H1 (cell line): ENCODE results near the gene MYOM3. TPM values are rescaled to one million over a fixed set of nuclear protein-coding genes. Genes with fewer than 3 reads are reported as not detected.

ENCODE experiments used
- CTCF ChIA-PET: fragments of 300-600 bp; sonication (Branson Sonifier 250); formaldehyde crosslinking; loops from one replicate; lab custom pipeline; 2021; ENCODE audit not compliant: partially characterized antibody; lab: Charles Lee
- POLR2A ChIA-PET: fragments of 300-600 bp; sonication (Branson Sonifier 250); formaldehyde crosslinking; loops from one replicate; lab custom pipeline; 2021; ENCODE audit warnings: inconsistent platforms; ENCODE audit not compliant: partially characterized antibody; lab: Charles Lee
- DNase-seq, 2 experiments: peaks; one replicate each; pipeline versions ENCODE4 v3.0.0 to v3.0.0-alpha.2; 2010 to 2022; ENCODE audit warnings: low spot score in 2 of 2, low read depth in 1 of 2, mixed read lengths in 1 of 2
- FAIRE-seq: peaks from 2 replicates; lab custom pipeline; 2011; peaks lifted over from hg19 to GRCh38; lab: Jason Lieb, UNC
- H2AFZ ChIP-seq: 2 replicates; pipeline ENCODE4 v1.8.1; 2012; ENCODE audit warnings: low read length, inconsistent platforms
- H2AK5ac ChIP-seq: 2 replicates; pipeline ENCODE4 v1.6.1; 2013; ENCODE audit warnings: low read depth, low read length
- H2BK120ac ChIP-seq: replicated peaks from 2 replicates; pipeline ENCODE3; 2013; ENCODE audit warnings: low read depth, low read length, inconsistent platforms
- H2BK12ac ChIP-seq: 2 replicates; pipeline ENCODE4 v1.6.1; 2013; ENCODE audit warnings: low read depth, low read length
- H2BK15ac ChIP-seq: 2 replicates; pipeline ENCODE4 v1.6.1; 2013; ENCODE audit warnings: low read length
- H2BK20ac ChIP-seq: 2 replicates; pipeline ENCODE4 v1.6.1; 2013; ENCODE audit warnings: low read length
- H2BK5ac ChIP-seq: 2 replicates; pipeline ENCODE4 v1.6.1; 2013; ENCODE audit warnings: low read depth, low read length
- H3K14ac ChIP-seq: 2 replicates; pipeline ENCODE4 v1.6.1; 2013; ENCODE audit warnings: inconsistent platforms; ENCODE audit not compliant: insufficient read length
- H3K18ac ChIP-seq: 2 replicates; pipeline ENCODE4 v1.6.1; 2013; ENCODE audit warnings: low read length; ENCODE audit errors: extremely low read depth
- H3K23ac ChIP-seq: 2 replicates; pipeline ENCODE4 v1.6.1; 2013; ENCODE audit warnings: inconsistent platforms; ENCODE audit not compliant: insufficient read length
- H3K23me2 ChIP-seq: 2 replicates; pipeline ENCODE4 v1.6.1; 2013; ENCODE audit warnings: low read depth, low read length
- H3K27ac ChIP-seq: 2 replicates; pipeline ENCODE4 v1.6.1; 2011; ENCODE audit warnings: low read depth, low read length, inconsistent platforms
- H3K27me3 ChIP-seq, 4 experiments: replicated peaks in 1 of 4; 1 replicate in 1 of 4; 2 replicates in 3 of 4; pipeline versions ENCODE4 v1.6.1 to v1.8.1; 2011 to 2013; ENCODE audit warnings: low read length in 3 of 4, mild to moderate bottlenecking in 3 of 4, inconsistent platforms in 2 of 4, mixed read lengths in 2 of 4, moderate library complexity in 1 of 4; ENCODE audit not compliant: control insufficient read depth in 3 of 4, insufficient read depth in 3 of 4; ENCODE audit errors: extremely low read depth in 1 of 4
- H3K36me3 ChIP-seq, 4 experiments: 2 replicates each; pipeline versions ENCODE4 v1.6.1 to v1.8.1; 2011 to 2013; ENCODE audit warnings: mild to moderate bottlenecking in 4 of 4, low read length in 3 of 4, moderate library complexity in 2 of 4, control low read depth in 1 of 4, inconsistent platforms in 1 of 4; ENCODE audit not compliant: insufficient read depth in 4 of 4, control insufficient read depth in 2 of 4
- H3K4ac ChIP-seq: replicated peaks from 2 replicates; pipeline ENCODE3; 2013; ENCODE audit warnings: low read length, low read depth, mixed read lengths, inconsistent platforms; ENCODE audit not compliant: insufficient read length
- H3K4me1 ChIP-seq, 4 experiments: replicated peaks in 1 of 4; 1 replicate in 1 of 4; 2 replicates in 3 of 4; pipeline versions ENCODE4 v1.6.1 to v1.8.1; 2011 to 2013; ENCODE audit warnings: low read length in 3 of 4, inconsistent platforms in 2 of 4, mixed read lengths in 1 of 4; ENCODE audit not compliant: insufficient read depth in 4 of 4, control insufficient read depth in 3 of 4
- H3K4me2 ChIP-seq, 2 experiments: 2 replicates each; pipeline versions ENCODE4 v1.6.1 to v1.8.1; 2011 to 2013; ENCODE audit warnings: low read depth in 2 of 2, low read length in 2 of 2, control low read depth in 1 of 2, inconsistent platforms in 1 of 2, mild to moderate bottlenecking in 1 of 2; ENCODE audit not compliant: insufficient read depth in 1 of 2
- H3K4me3 ChIP-seq, 4 experiments: fragments of 200-600, 300-600 bp in 1 of 4; sonication (generic), shearing (Covaris generic), sonication (Bioruptor Twin) in 1 of 4; 2 replicates each; pipeline versions ENCODE4 v1.5.1 to v1.8.1; 2011 to 2016; ENCODE audit warnings: low read length in 4 of 4, low read depth in 3 of 4, control low read depth in 2 of 4, inconsistent platforms in 2 of 4, mild to moderate bottlenecking in 2 of 4, mixed read lengths in 1 of 4, moderate library complexity in 1 of 4; ENCODE audit not compliant: insufficient read depth in 2 of 4; ENCODE audit errors: extremely low read depth in 1 of 4
- H3K56ac ChIP-seq: replicated peaks from 2 replicates; pipeline ENCODE3; 2013; ENCODE audit warnings: low read depth, mild to moderate bottlenecking, mixed read lengths, low read length, inconsistent platforms; ENCODE audit not compliant: insufficient read length
- H3K79me1 ChIP-seq: 2 replicates; pipeline ENCODE4 v1.6.1; 2013; ENCODE audit warnings: low read depth, low read length, control low read depth
- H3K79me2 ChIP-seq, 2 experiments: 2 replicates each; pipeline versions ENCODE4 v1.6.1 to v1.8.1; 2012 to 2013; ENCODE audit warnings: low read length in 2 of 2, mild to moderate bottlenecking in 2 of 2, inconsistent platforms in 1 of 2; ENCODE audit not compliant: insufficient read depth in 2 of 2, control insufficient read depth in 1 of 2
- H3K9ac ChIP-seq, 4 experiments: replicated peaks in 1 of 4; 1 replicate in 1 of 4; 2 replicates in 3 of 4; pipeline versions ENCODE4 v1.6.1 to v1.8.1; 2011 to 2013; ENCODE audit warnings: low read depth in 3 of 4, low read length in 3 of 4, control low read depth in 2 of 4, mild to moderate bottlenecking in 2 of 4, moderate library complexity in 2 of 4, inconsistent platforms in 1 of 4; ENCODE audit errors: extremely low read depth in 1 of 4
- H3K9me3 ChIP-seq, 2 experiments: 2 replicates each; pipeline versions ENCODE4 v1.6.1 to v1.8.1; 2012 to 2013; ENCODE audit warnings: mild to moderate bottlenecking in 2 of 2, moderate library complexity in 2 of 2, control low read depth in 1 of 2, inconsistent platforms in 1 of 2, low read depth in 1 of 2, low read length in 1 of 2, mixed read lengths in 1 of 2; ENCODE audit not compliant: insufficient read depth in 2 of 2
- H4K20me1 ChIP-seq, 2 experiments: replicated peaks in 1 of 2; 2 replicates each; pipeline versions ENCODE3 to v1.8.1; 2011 to 2013; ENCODE audit warnings: inconsistent platforms in 2 of 2, low read length in 2 of 2, mild to moderate bottlenecking in 1 of 2; ENCODE audit not compliant: insufficient read depth in 2 of 2, control insufficient read depth in 1 of 2
- H4K5ac ChIP-seq: 2 replicates; pipeline ENCODE4 v1.6.1; 2013; ENCODE audit warnings: low read length, low read depth, mixed read lengths, inconsistent platforms; ENCODE audit not compliant: insufficient read length
- H4K8ac ChIP-seq: 2 replicates; pipeline ENCODE4 v1.8.0; 2013; ENCODE audit warnings: mild to moderate bottlenecking, moderate library complexity, low read length, inconsistent platforms; ENCODE audit not compliant: insufficient read depth; ENCODE audit errors: extremely low read depth
- H4K91ac ChIP-seq: replicated peaks from 2 replicates; pipeline ENCODE3; 2013; ENCODE audit warnings: low read length, mixed read lengths, inconsistent platforms; ENCODE audit not compliant: insufficient read length
- BCL11A ChIP-seq, 2 experiments: IDR thresholded peaks; one replicate each; pipeline ENCODE4 v1.6.1; 2011; ENCODE audit warnings: low read depth in 2 of 2, low read length in 2 of 2, mild to moderate bottlenecking in 2 of 2
- EP300 ChIP-seq, 2 experiments: IDR thresholded peaks; 1 replicate in 1 of 2; 2 replicates in 1 of 2; pipeline ENCODE4 v1.6.1; 2011 to 2012; ENCODE audit warnings: low read depth in 2 of 2, low read length in 2 of 2, mild to moderate bottlenecking in 2 of 2, borderline replicate concordance in 1 of 2, inconsistent platforms in 1 of 2, moderate library complexity in 1 of 2
- GABPA ChIP-seq: IDR thresholded peaks from 2 replicates; pipeline ENCODE4 v1.6.1; 2011; ENCODE audit warnings: mild to moderate bottlenecking, low read length, moderate library complexity, borderline replicate concordance; ENCODE audit not compliant: insufficient read depth
- HDAC2 ChIP-seq, 2 experiments: fragments of 300-600 bp in 1 of 2; sonication (generic) in 1 of 2; IDR thresholded peaks; 2 replicates each; pipeline ENCODE4 v1.6.1; 2011 to 2012; ENCODE audit warnings: low read depth in 2 of 2, low read length in 2 of 2, mild to moderate bottlenecking in 2 of 2, moderate library complexity in 2 of 2, borderline replicate concordance in 1 of 2, inconsistent platforms in 1 of 2
- RBBP5 ChIP-seq: IDR thresholded peaks from 2 replicates; pipeline ENCODE4 v1.7.1; 2012; ENCODE audit warnings: low read depth, mild to moderate bottlenecking, inconsistent platforms, low read length, moderate library complexity, borderline replicate concordance
- SP2 ChIP-seq: IDR thresholded peaks from 2 replicates; pipeline ENCODE4 v1.6.1; 2012; ENCODE audit warnings: mild to moderate bottlenecking, low read length, inconsistent platforms
- SUZ12 ChIP-seq: fragments of 200-600 bp; sonication (generic); IDR thresholded peaks from 2 replicates; pipeline ENCODE4 v1.6.1; 2012; ENCODE audit warnings: mild to moderate bottlenecking, inconsistent platforms, low read length, moderate library complexity, mixed read lengths
- WGBS, 2 experiments: shearing (Covaris generic) in 1 of 2; methylation state at CpG; one replicate each; pipeline versions ENCODE4 v1.1.6 to v1.1.7; 2013 to 2015; ENCODE audit warnings: low lambda C conversion rate in 2 of 2, mixed read lengths in 2 of 2, inconsistent platforms in 1 of 2, low coverage in 1 of 2, missing lambda C conversion rate in 1 of 2; ENCODE audit not compliant: insufficient replicate concordance in 2 of 2, insufficient coverage in 1 of 2, insufficient read length in 1 of 2; ENCODE audit errors: extremely low coverage in 1 of 2, missing lambda C conversion rate in 1 of 2; 5-methylcytosine and 5-hydroxymethylcytosine counted together
- polyA plus RNA-seq, 7 experiments: library from polyadenylated mRNA; depleted of rRNA in 3 of 7; stranded (reverse) in 5 of 7; unstranded in 2 of 7; fragments of >200 nt in 5 of 7; fragments of 200-250 nt in 2 of 7; gene quantifications; 1 replicate in 5 of 7; 2 replicates in 1 of 7; 4 replicates in 1 of 7; pipeline versions ENCODE4 v1.2.1 to v1.2.3, GENCODE V29; 2011 to 2013; ENCODE audit warnings: missing spikeins in 2 of 7, mixed read lengths in 2 of 7
- total RNA-seq: library from RNA; stranded (reverse); fragmentation: NEBNext Ultra II Directional; extraction: Animal tissue kit (Norgen Biotek cat#: 25700); gene quantifications from 2 replicates; pipeline ENCODE4 v1.2.1, GENCODE V29; 2021
- TF ChIP-seq, protein P1 (sequence below), 3 experiments: IDR thresholded peaks; 1 replicate in 2 of 3; 2 replicates in 1 of 3; pipeline versions ENCODE4 v1.5.1 to v1.6.1; 2011; ENCODE audit warnings: low read length in 3 of 3, mild to moderate bottlenecking in 3 of 3, inconsistent platforms in 2 of 3, low read depth in 1 of 3, moderate library complexity in 1 of 3; ENCODE audit not compliant: insufficient read depth in 1 of 3; ENCODE audit errors: control extremely low read depth in 1 of 3

The MYOM3 gene
- total and polyA plus RNA-seq, 2 of the 8 experiments (the other 6 are each of a cell fraction or from before 2014, with no cell fraction given), result 0.08 to 0.09 TPM

DNA sequence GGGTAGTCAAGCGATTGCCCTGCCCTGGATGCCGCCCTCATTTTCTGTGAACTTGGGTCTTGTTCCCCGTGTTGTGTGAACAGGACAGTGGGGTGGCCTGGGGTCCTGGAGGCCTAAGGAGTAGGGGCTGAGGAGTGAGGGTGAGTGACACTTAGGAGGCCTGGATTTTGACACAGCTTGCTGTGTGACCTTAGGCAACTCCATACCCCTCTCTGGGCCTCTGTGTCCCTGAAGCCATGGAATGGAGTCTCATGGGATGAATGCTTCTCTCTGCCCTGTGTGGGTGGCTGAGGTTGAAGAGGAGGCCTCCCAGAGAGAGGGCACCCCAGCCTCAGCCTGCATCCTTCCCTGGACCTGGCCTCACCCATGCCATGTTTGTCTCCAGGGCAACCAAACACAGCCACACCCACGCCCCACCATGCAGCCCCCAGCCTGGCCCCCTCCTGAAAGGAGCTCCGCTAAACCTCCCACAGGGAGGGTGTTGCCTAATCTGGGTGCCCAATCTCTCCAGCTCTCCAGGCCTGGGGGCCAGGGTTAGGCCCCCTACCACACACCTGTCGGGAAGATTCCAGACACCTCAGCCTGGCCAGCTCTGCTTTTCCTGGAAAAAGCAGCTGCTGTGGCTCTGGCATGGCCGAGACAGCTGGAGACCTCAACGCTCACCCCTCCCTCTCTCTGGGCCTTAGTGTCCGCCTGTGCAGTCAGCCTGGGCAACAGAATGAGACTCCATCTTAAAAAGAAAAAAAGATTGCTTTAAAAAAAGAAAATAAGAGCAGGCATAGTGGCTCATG lies 9.9 kb downstream of the MYOM3 start:
- no peak overlapping the region for H3K4ac ChIP-seq
- FAIRE-seq, result no peak
- H4K20me1 ChIP-seq, result no peaks in the 10 kb centered on the region
- H2BK20ac ChIP-seq, result no peak overlapping the region
- ChIA-PET POLR2A (interaction anchor here (1.5 kb wide), 1 partner anchor 11 kb away, joined by 4 read pairs; no protein-coding TSS in a partner anchor), CTCF (interaction anchor here (0.6 to 2.1 kb wide), 7 partner anchors 9 to 232 kb away, joined by 3 to 9 read pairs (median 3); partner anchors contain the start of gene MYOM3)
- no peak overlapping the region for H2BK15ac ChIP-seq
- H3K4me1 ChIP-seq, result no peaks in the 10 kb centered on the region; a peak in 2 of 7 replicates
- H3K27me3 ChIP-seq, result no peaks in the 10 kb centered on the region
- H2AFZ ChIP-seq, result no peak overlapping the region
- H2BK12ac ChIP-seq, result no peak overlapping the region
- no peak overlapping the region for H3K27ac ChIP-seq
- no peak overlapping the region for H4K5ac ChIP-seq
- no peaks in the 10 kb centered on the region for H3K9me3 ChIP-seq
- no peak for DNase-seq
- no peak overlapping the region for H3K9ac ChIP-seq
- no peak overlapping the region for H2BK120ac ChIP-seq
- 0 out of 2 replicates have a peak overlapping the region, but pooled peaks have one; percentile 32 for H4K8ac ChIP-seq
- no peak overlapping the region for H3K56ac ChIP-seq
- no peak overlapping the region for H3K23ac ChIP-seq
- H3K79me2 ChIP-seq, result no peaks in the 10 kb centered on the region
- no peak overlapping the region for H3K18ac ChIP-seq
- H3K79me1 ChIP-seq, result no peaks in the 10 kb centered on the region
- H3K14ac ChIP-seq, result no peak overlapping the region
- WGBS, 2 experiments, result 87% methylated on average over 9 of the region's 9 CpGs; no CpG with 5 or more reads in 1 of the 2 experiments
- no peak overlapping the region for H3K4me3 ChIP-seq
- no peak overlapping the region for H3K4me2 ChIP-seq
- H2BK5ac ChIP-seq, result no peak overlapping the region
- no peaks in the 10 kb centered on the region for H3K36me3 ChIP-seq
- H2AK5ac ChIP-seq, result no peak overlapping the region
- H4K91ac ChIP-seq, result no peak overlapping the region
- no peaks in the 10 kb centered on the region for H3K23me2 ChIP-seq
- TF ChIP-seq RBBP5, result no peak
- TF ChIP-seq BCL11A (IDR thresholded peaks at IDR 0.05; ENCODE audit: low read depth in 2 of 2, low read length in 2 of 2), result no peak
- no peak for TF ChIP-seq SUZ12
- no peak for TF ChIP-seq GABPA
- no peak for TF ChIP-seq EP300 (IDR thresholded peaks at IDR 0.05; ENCODE audit: borderline replicate concordance in 1 of 2, low read depth in 2 of 2, low read length in 2 of 2)
- no peak for TF ChIP-seq HDAC2 (IDR thresholded peaks at IDR 0.05; ENCODE audit: borderline replicate concordance in 1 of 2, low read depth in 2 of 2, low read length in 2 of 2)
- TF ChIP-seq, protein P1, sequence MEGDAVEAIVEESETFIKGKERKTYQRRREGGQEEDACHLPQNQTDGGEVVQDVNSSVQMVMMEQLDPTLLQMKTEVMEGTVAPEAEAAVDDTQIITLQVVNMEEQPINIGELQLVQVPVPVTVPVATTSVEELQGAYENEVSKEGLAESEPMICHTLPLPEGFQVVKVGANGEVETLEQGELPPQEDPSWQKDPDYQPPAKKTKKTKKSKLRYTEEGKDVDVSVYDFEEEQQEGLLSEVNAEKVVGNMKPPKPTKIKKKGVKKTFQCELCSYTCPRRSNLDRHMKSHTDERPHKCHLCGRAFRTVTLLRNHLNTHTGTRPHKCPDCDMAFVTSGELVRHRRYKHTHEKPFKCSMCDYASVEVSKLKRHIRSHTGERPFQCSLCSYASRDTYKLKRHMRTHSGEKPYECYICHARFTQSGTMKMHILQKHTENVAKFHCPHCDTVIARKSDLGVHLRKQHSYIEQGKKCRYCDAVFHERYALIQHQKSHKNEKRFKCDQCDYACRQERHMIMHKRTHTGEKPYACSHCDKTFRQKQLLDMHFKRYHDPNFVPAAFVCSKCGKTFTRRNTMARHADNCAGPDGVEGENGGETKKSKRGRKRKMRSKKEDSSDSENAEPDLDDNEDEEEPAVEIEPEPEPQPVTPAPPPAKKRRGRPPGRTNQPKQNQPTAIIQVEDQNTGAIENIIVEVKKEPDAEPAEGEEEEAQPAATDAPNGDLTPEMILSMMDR (IDR thresholded peaks at IDR 0.05; ENCODE audit: control extremely low read depth in 1 of 3, insufficient read depth in 1 of 3, low read depth in 1 of 3, low read length in 3 of 3), result no peak
- no peak for TF ChIP-seq SP2
